NCI-H345 treated with DMSO at 0.1 percent for 48 hours (cell line): ENCODE measurements around the gene RASSF1.
"Not testable (repeated sequence)": the region's sequence is repeated elsewhere in the genome, so short reads cannot be mapped to it uniquely, and the experiment has no call there.

ENCODE experiments used
- DNase-seq: peaks from one replicate; lab custom pipeline; 2025; ENCODE audit not compliant: unreplicated experiment; lab: John Stamatoyannopoulos, UW

Gene RASSF1

DNA sequence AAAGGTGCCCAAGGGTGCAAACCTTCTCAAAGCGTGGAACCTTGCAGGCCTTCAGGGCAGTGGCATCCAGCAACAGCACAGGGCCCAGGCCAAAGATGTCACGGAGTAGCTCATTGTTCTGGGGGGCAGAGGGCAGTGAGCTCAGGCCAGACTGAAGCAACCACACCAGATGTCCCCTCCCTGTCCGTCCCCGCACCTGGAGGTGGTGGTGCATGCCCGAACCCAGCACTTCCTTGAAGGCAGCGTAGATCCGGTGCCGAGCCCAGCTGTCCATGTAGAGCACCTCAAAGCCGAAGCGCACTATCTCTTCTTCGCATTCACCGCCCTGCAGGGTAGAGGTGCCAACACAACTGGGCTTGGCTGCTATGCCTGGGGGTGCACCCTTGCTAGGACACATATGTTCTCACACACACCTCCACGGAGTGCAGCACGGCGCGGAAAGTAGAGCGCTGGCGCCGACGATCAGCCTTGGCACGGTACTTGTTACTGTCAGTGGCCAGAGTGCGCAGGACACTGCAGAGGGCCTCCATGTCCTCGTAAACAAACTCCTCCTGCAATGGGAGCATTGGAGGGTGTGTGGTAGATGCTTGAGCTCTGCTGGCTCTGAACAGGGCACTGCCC, 52.1 kb downstream of the RASSF1 start:
- DNase-seq: no peak

DNA sequence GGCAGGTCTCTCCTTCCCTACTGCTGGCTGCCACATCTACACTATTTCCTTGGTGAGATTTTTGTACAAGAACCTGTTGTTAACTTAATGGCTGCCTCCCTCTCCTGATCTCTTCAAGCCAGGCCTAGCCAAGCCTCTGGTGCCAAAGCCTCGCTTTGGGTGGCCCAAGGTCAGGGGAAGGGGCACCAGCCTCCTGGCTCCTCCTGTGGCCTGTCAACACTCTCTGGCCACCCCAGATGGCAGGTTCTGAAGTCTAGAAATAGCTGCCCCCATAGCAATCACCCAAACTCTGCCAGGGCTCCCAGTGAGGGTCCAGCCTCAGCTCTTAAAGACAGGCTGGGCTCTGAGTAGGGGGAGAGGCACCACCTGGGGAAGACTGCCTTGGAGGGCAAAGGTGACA, 53.4 kb downstream of the RASSF1 start:
- no peak for DNase-seq

DNA sequence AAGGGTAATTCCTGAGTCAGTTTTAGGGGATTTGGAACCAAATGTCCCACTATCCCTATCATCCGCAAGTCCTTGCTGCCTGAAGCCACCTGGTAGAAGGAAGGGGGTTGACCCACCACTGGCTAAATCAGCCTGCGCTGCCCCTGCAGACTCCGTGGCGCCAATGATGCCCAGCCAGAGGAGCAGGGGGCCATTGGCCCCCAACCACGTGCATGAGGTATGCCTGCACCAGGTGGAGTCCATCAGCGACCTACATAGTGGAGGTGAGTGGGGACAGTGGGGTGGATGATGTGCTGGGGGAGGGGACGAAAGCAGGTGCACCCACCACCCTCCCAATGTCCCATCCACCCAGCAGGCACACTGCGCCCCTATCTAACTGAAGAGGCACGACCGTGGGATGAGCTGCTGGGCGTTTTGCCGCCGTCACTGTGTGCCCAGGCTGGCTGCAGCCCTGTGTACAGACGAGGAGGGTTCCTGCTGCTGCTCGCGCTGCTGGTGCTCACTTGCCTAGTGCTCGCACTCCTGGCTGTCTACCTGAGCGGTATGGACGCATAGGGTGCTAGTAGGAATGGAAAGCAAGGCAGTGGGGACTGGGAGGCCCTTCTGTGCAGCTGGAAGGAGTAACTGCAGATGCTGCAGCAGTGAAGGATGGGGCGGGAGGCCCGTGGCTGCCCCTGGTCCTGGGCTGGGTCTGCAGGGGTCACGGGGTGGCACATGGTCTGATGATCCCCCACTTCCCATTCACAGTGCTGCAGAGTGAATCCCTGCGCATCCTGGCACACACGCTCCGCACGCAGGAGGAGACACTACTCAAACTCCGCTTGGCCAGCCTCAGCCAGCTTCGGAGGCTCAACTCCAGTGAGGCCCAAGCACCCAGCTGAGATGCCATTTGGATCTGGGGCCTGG, 54.1 kb downstream of the RASSF1 start:
- DNase-seq: no peak

DNA sequence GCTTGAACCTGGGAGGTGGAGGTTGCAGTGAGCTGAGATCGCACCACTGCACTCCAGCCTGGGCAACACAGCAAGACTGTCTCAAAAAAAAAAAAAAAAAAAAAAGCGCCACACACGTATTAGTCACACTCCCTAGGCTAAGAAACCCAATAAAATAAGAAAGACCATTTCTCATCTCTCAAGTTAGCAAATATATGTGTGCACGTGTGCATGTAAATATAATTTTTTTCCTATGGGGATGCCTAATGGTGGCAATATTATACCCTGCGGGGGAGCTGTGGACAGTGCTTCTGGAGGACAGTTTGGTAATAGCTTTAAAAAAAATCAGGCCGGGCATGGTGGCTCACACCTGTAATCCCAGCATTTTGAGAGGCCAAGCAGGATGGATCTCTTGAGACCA, 56.5 kb downstream of the RASSF1 start:
- DNase-seq: not testable (repeated sequence)
